Loucy (cell line): ENCODE data around the gene NARF.

Source experiments
- EZH2phosphoT487 ChIP-seq: fragments of 200-600 bp; IDR thresholded peaks from 2 replicates; pipeline ENCODE4 v1.6.1; 2018; ENCODE audit warnings: antibody characterized with exemption, mild to moderate bottlenecking, moderate library complexity, borderline replicate concordance
- TF ChIP-seq, protein P1 (sequence below): fragments of 200-600 bp; sonication (generic); conservative IDR thresholded peaks from 2 replicates; pipeline ENCODE4 v1.5.1; 2014; ENCODE audit warnings: mild to moderate bottlenecking, antibody characterized with exemption, low read length

- no peak for TF ChIP-seq EZH2phosphoT487
- TF ChIP-seq, protein P1, sequence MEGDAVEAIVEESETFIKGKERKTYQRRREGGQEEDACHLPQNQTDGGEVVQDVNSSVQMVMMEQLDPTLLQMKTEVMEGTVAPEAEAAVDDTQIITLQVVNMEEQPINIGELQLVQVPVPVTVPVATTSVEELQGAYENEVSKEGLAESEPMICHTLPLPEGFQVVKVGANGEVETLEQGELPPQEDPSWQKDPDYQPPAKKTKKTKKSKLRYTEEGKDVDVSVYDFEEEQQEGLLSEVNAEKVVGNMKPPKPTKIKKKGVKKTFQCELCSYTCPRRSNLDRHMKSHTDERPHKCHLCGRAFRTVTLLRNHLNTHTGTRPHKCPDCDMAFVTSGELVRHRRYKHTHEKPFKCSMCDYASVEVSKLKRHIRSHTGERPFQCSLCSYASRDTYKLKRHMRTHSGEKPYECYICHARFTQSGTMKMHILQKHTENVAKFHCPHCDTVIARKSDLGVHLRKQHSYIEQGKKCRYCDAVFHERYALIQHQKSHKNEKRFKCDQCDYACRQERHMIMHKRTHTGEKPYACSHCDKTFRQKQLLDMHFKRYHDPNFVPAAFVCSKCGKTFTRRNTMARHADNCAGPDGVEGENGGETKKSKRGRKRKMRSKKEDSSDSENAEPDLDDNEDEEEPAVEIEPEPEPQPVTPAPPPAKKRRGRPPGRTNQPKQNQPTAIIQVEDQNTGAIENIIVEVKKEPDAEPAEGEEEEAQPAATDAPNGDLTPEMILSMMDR = no peak
These were observed 22.6 kb upstream of the NARF start for GRCh38 chr17:82435601-82436583.
